Colonic mucosa (tissue), 4 donors: ENCODE data around the gene TM4SF18. TPM values are rescaled to one million over a fixed set of nuclear protein-coding genes. Genes with fewer than 3 reads are reported as not detected.

Source experiments
- DNase-seq: peaks from one replicate; pipeline ENCODE4 v3.0.0-alpha.2; 2020
- H3K27ac ChIP-seq: fragments of 200-600 bp; one replicate; pipeline ENCODE4 v1.8.0; 2021
- H3K27me3 ChIP-seq: fragments of 200-600 bp; one replicate; pipeline ENCODE4 v1.8.0; 2021
- H3K36me3 ChIP-seq: fragments of 200-600 bp; one replicate; pipeline ENCODE4 v1.8.0; 2021
- H3K4me1 ChIP-seq: fragments of 200-600 bp; one replicate; pipeline ENCODE4 v1.8.0; 2021; ENCODE audit warnings: mild to moderate bottlenecking
- H3K4me3 ChIP-seq: fragments of 200-600 bp; one replicate; pipeline ENCODE4 v1.8.0; 2021
- H3K9ac ChIP-seq, 2 donors: one replicate each; pipeline ENCODE4 v1.7.0; 2013; ENCODE audit warnings: control low read depth in 2 of 2, low read depth in 2 of 2, low read length in 2 of 2
- H3K9me3 ChIP-seq: fragments of 200-600 bp; one replicate; pipeline ENCODE4 v1.8.0; 2021
- CTCF ChIP-seq: fragments of 200-600 bp; IDR thresholded peaks from one replicate; pipeline ENCODE4 v1.8.0; 2022; ENCODE audit warnings: antibody characterized with exemption, mild to moderate bottlenecking
- intact Hi-C: fragments of 100-400 bp; cut with DNase I; formaldehyde crosslinking; loops from one replicate; pipeline ENCODE4 v1.14.1; 2022
- total RNA-seq, 2 donors: library from RNA; stranded (reverse); fragmentation: NEBNext Ultra II Directional in 1 of 2; extraction: Animal tissue kit (Norgen Biotek cat#: 25700) in 1 of 2; gene quantifications; one replicate each; pipeline ENCODE4 v1.2.1, GENCODE V29; 2021
- donor health status: healthy.
- donor health status: DM: no; HTN: no; CAD: no.
- donor health status: DM: no; HTN: no; CAD: no.

The TM4SF18 gene
- total RNA-seq, 2 donors from 2014 or later: 0.72 to 2.1 TPM

DNA sequence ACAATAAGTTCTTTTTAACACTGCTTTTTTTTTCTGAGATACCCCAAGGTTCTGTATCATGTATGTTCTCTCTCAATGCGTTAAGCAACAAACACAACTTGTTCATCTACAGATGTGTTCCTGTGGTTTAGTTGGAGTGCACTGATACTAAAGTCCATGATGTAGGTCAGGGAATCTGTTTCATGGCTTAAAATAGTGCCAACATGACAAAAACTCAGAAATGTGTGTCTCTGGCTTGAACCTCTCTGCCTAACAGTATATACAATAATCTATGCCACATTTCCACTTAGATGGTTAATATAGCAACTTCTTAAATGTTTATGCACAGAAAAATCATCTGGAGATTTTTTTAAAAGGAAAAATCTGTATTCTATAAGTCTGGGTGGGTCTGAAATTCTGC, 51.1 kb downstream of the TM4SF18 start:
- intact Hi-C loops: no loop called here
- Histone ChIP-seq H3K4me3 (no peak overlapping the region), H3K36me3 (no peaks in the 10 kb centered on the region), H3K27ac (no peak overlapping the region), H3K9ac (no peak overlapping the region), H3K27me3 (no peaks in the 10 kb centered on the region), H3K4me1 (no peaks in the 10 kb centered on the region), H3K9me3 (no peaks in the 10 kb centered on the region)
- TF ChIP-seq CTCF: no peak
- no peak for DNase-seq

- Histone ChIP-seq H3K4me3 (no peak overlapping the region), H3K36me3 (no peaks in the 10 kb centered on the region), H3K4me1 (peaks cover 3% of the 10 kb centered on the region), H3K9me3 (no peaks in the 10 kb centered on the region), H3K9ac (no peak overlapping the region), H3K27ac (no peak overlapping the region), H3K27me3 (no peaks in the 10 kb centered on the region)
- DNase-seq: no peak
- no peak for TF ChIP-seq CTCF
- intact Hi-C loops: no loop called here
Measured at GRCh38 chr3:149280671-149281349, 52.6 kb downstream of the TM4SF18 start.

GRCh38 chr3:149278911-149279310, 54.5 kb downstream of the TM4SF18 start:
- no peak overlapping the region for H3K4me3 ChIP-seq
- H3K27ac ChIP-seq: no peak overlapping the region
- intact Hi-C loops: no loop called here
- peaks cover 3% of the 10 kb centered on the region for H3K4me1 ChIP-seq
- H3K27me3 ChIP-seq: no peaks in the 10 kb centered on the region
- no peaks in the 10 kb centered on the region for H3K9me3 ChIP-seq
- H3K9ac ChIP-seq: no peak overlapping the region
- H3K36me3 ChIP-seq: no peaks in the 10 kb centered on the region
- TF ChIP-seq CTCF: no peak
- DNase-seq: no peak

GRCh38 chr3:149277331-149277813, 56.1 kb downstream of the TM4SF18 start:
- peak overlapping the region; percentile 54 for H3K27ac ChIP-seq
- H3K36me3 ChIP-seq: no peaks in the 10 kb centered on the region
- no peaks in the 10 kb centered on the region for H3K27me3 ChIP-seq
- no peak overlapping the region for H3K4me3 ChIP-seq
- H3K9ac ChIP-seq: no peak overlapping the region
- intact Hi-C loops: no loop called here
- H3K4me1 ChIP-seq: peaks cover 3% of the 10 kb centered on the region
- no peak for TF ChIP-seq CTCF
- no peaks in the 10 kb centered on the region for H3K9me3 ChIP-seq
- peak; percentile 45 for DNase-seq

- no peak overlapping the region for H3K4me3 ChIP-seq
- no peak for DNase-seq
- H3K9me3 ChIP-seq: no peaks in the 10 kb centered on the region
- peaks cover 3% of the 10 kb centered on the region for H3K4me1 ChIP-seq
- H3K27me3 ChIP-seq: no peaks in the 10 kb centered on the region
- peak overlapping the region; percentile 54 for H3K27ac ChIP-seq
- TF ChIP-seq CTCF: no peak
- intact Hi-C loops: no loop called here
- no peak overlapping the region for H3K9ac ChIP-seq
- H3K36me3 ChIP-seq: no peaks in the 10 kb centered on the region
Measured at GRCh38 chr3:149276619-149277018, 56.8 kb downstream of the TM4SF18 start.
